Fibroblast of lung (primary cell): ENCODE results near the gene RHOXF1. TPM values are rescaled to one million over a fixed set of nuclear protein-coding genes. Genes with fewer than 3 reads are reported as not detected.
"Not testable (repeated sequence)": the region's sequence is repeated elsewhere in the genome, so short reads cannot be mapped to it uniquely, and the experiment has no call there.

ENCODE experiments used
- DNase-seq, 2 donors: peaks; one replicate each; pipeline versions ENCODE4 v3.0.0 to v3.0.0-alpha.2; 2010; ENCODE audit warnings: low read depth in 2 of 2
- H2AFZ ChIP-seq: 2 replicates; pipeline ENCODE4 v1.5.1; 2012; ENCODE audit warnings: low read length, control low read depth, inconsistent platforms
- H3K27ac ChIP-seq: 2 replicates; pipeline ENCODE4 v1.5.1; 2011; ENCODE audit warnings: low read length, control low read depth; ENCODE audit not compliant: insufficient read depth
- H3K27me3 ChIP-seq: 2 replicates; pipeline ENCODE4 v1.5.1; 2011; ENCODE audit warnings: mild to moderate bottlenecking, low read length; ENCODE audit not compliant: control insufficient read depth, insufficient read depth
- H3K36me3 ChIP-seq: 2 replicates; pipeline ENCODE4 v1.5.1; 2011; ENCODE audit warnings: low read length; ENCODE audit not compliant: control insufficient read depth, insufficient read depth
- H3K4me1 ChIP-seq: 2 replicates; pipeline ENCODE4 v1.5.1; 2011; ENCODE audit warnings: low read length; ENCODE audit not compliant: control insufficient read depth, insufficient read depth; ENCODE audit errors: extremely low read depth
- H3K4me2 ChIP-seq: 2 replicates; pipeline ENCODE4 v1.5.1; 2011; ENCODE audit warnings: low read length, control low read depth; ENCODE audit not compliant: insufficient read depth; ENCODE audit errors: extremely low read depth
- H3K4me3 ChIP-seq, 4 experiments: fragments of 200-600 bp in 1 of 4; sonication (generic) in 1 of 4; replicated peaks in 1 of 4; 2 replicates each; pipeline ENCODE4 v1.5.1; 2011 to 2016; ENCODE audit warnings: low read length in 4 of 4, low read depth in 3 of 4, mild to moderate bottlenecking in 3 of 4, control low read depth in 2 of 4, inconsistent platforms in 1 of 4, mixed read lengths in 1 of 4; ENCODE audit not compliant: insufficient read depth in 1 of 4; ENCODE audit errors: control extremely low read depth in 1 of 4
- H3K79me2 ChIP-seq: 2 replicates; pipeline ENCODE4 v1.5.1; 2012; ENCODE audit warnings: mild to moderate bottlenecking, low read length, inconsistent platforms; ENCODE audit not compliant: control insufficient read depth, insufficient read depth
- H3K9ac ChIP-seq: 2 replicates; pipeline ENCODE4 v1.5.1; 2011; ENCODE audit warnings: mild to moderate bottlenecking, low read length, control low read depth; ENCODE audit not compliant: insufficient read depth
- H3K9me3 ChIP-seq: 2 replicates; pipeline ENCODE4 v1.5.1; 2012; ENCODE audit warnings: low read depth, low read length; ENCODE audit not compliant: control insufficient read depth, insufficient read depth
- H4K20me1 ChIP-seq: 2 replicates; pipeline ENCODE4 v1.5.1; 2011; ENCODE audit warnings: low read length; ENCODE audit not compliant: control insufficient read depth, insufficient read depth; ENCODE audit errors: extremely low read depth
- EZH2 ChIP-seq: IDR thresholded peaks from 2 replicates; pipeline ENCODE4 v1.5.1; 2012; ENCODE audit warnings: low read length, control low read depth, mild to moderate bottlenecking; ENCODE audit errors: missing control alignments
- polyA plus RNA-seq, 2 donors: library from polyadenylated mRNA; depleted of rRNA in 1 of 2; stranded (reverse) in 1 of 2; unstranded in 1 of 2; fragments of >200 nt; gene quantifications; 2 replicates each; pipeline ENCODE4 v1.2.1, GENCODE V29; 2011 to 2012; ENCODE audit warnings: missing spikeins in 1 of 2
- total RNA-seq: library from RNA; depleted of rRNA; stranded (reverse); fragments of >200 nt; gene quantifications from 2 replicates; pipeline ENCODE4 v1.2.1, GENCODE V29; 2014
- TF ChIP-seq, protein P1 (sequence below), 2 donors: IDR thresholded peaks in 1 of 2; conservative IDR thresholded peaks in 1 of 2; 1 replicate in 1 of 2; 2 replicates in 1 of 2; pipeline ENCODE4 v1.5.1; 2011 to 2012; ENCODE audit warnings: low read length in 2 of 2, control low read depth in 1 of 2, inconsistent platforms in 1 of 2, low read depth in 1 of 2, mild to moderate bottlenecking in 1 of 2

The RHOXF1 gene
- total and polyA plus RNA-seq, 2 donors (not counting 1 experiment from before 2014, with no cell fraction given) = not detected

GRCh38 chrX:120109378-120109777, 6.3 kb downstream of the RHOXF1 start:
- no peak overlapping the region for H2AFZ ChIP-seq
- no peak for DNase-seq
- no peaks in the 10 kb centered on the region for H3K36me3 ChIP-seq
- H3K9ac ChIP-seq = no peak overlapping the region
- H3K9me3 ChIP-seq = no peaks in the 10 kb centered on the region
- H3K4me3 ChIP-seq = no peak overlapping the region
- H3K4me1 ChIP-seq = no peaks in the 10 kb centered on the region
- H3K27ac ChIP-seq = no peak overlapping the region
- no peak for TF ChIP-seq EZH2
- TF ChIP-seq, protein P1, sequence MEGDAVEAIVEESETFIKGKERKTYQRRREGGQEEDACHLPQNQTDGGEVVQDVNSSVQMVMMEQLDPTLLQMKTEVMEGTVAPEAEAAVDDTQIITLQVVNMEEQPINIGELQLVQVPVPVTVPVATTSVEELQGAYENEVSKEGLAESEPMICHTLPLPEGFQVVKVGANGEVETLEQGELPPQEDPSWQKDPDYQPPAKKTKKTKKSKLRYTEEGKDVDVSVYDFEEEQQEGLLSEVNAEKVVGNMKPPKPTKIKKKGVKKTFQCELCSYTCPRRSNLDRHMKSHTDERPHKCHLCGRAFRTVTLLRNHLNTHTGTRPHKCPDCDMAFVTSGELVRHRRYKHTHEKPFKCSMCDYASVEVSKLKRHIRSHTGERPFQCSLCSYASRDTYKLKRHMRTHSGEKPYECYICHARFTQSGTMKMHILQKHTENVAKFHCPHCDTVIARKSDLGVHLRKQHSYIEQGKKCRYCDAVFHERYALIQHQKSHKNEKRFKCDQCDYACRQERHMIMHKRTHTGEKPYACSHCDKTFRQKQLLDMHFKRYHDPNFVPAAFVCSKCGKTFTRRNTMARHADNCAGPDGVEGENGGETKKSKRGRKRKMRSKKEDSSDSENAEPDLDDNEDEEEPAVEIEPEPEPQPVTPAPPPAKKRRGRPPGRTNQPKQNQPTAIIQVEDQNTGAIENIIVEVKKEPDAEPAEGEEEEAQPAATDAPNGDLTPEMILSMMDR (conservative IDR thresholded peaks at IDR 0.05 in 1 of 2, IDR thresholded peaks at IDR 0.05 in 1 of 2; ENCODE audit: low read depth in 1 of 2, low read length in 2 of 2) = no peak
- no peaks in the 10 kb centered on the region for H4K20me1 ChIP-seq
- H3K79me2 ChIP-seq = no peaks in the 10 kb centered on the region
- H3K27me3 ChIP-seq = no peaks in the 10 kb centered on the region
- no peak overlapping the region for H3K4me2 ChIP-seq

GRCh38 chrX:120104707-120105106, 11.0 kb downstream of the RHOXF1 start:
- H3K9ac ChIP-seq, H3K4me2 ChIP-seq, H3K27me3 ChIP-seq, H3K27ac ChIP-seq, H3K4me1 ChIP-seq, H3K4me3 ChIP-seq, DNase-seq, H4K20me1 ChIP-seq, H3K9me3 ChIP-seq, H3K36me3 ChIP-seq, H2AFZ ChIP-seq, H3K79me2 ChIP-seq: not testable (repeated sequence)

DNA sequence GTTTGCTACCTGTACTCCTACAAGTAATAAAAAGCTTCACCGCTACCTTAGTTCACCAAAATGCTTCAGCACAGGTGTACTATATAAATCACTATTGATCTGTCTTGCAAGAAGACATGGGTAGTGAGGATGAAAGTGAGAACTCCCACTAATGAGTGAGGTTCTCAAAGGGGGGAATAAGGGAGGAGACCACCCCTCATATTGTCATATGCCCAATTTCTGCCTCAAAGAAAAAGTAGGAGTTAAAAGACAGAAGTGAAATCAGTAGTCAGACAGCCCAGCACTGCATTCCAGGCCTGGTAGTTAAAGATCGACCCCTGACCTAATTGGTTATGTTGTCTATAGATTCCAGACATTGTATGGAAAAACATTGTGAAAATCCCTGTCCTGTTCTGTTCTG, 14.7 kb downstream of the RHOXF1 start:
- H3K4me3 ChIP-seq, H3K9ac ChIP-seq, H3K27me3 ChIP-seq, H3K4me2 ChIP-seq, H3K36me3 ChIP-seq, H2AFZ ChIP-seq, DNase-seq, H4K20me1 ChIP-seq, H3K79me2 ChIP-seq, H3K9me3 ChIP-seq, H3K27ac ChIP-seq, H3K4me1 ChIP-seq: not testable (repeated sequence)

DNA sequence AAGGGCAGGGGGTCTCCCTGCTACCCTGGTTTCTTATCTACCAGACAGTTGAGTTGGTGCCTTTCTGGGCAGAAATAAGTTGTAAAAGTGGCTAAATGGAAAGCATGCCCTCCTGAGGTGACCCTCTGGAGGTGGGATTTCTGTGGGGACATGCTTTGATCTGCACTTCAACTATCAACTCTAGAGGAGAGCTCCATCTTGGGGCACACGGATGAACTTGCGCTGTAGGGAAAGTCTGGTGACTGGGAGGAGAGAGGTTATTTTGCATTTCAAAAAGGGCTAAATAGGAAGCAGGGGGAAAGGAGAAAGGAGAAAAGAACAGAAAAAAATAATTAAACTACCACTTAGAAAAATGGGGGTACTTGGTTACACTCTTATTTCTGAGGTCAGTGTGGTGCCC, 25.5 kb downstream of the RHOXF1 start:
- TF ChIP-seq, protein P1 (conservative IDR thresholded peaks at IDR 0.05 in 1 of 2, IDR thresholded peaks at IDR 0.05 in 1 of 2; ENCODE audit: low read depth in 1 of 2, low read length in 2 of 2) = no peak
- no peak for TF ChIP-seq EZH2
- H3K4me1 ChIP-seq = no peaks in the 10 kb centered on the region
- no peak overlapping the region for H3K27ac ChIP-seq
- H4K20me1 ChIP-seq = no peaks in the 10 kb centered on the region
- no peak overlapping the region for H3K9ac ChIP-seq
- no peaks in the 10 kb centered on the region for H3K36me3 ChIP-seq
- DNase-seq = no peak
- no peaks in the 10 kb centered on the region for H3K9me3 ChIP-seq
- H3K4me3 ChIP-seq = no peak overlapping the region
- no peaks in the 10 kb centered on the region for H3K27me3 ChIP-seq
- H3K79me2 ChIP-seq = no peaks in the 10 kb centered on the region
- no peak overlapping the region for H2AFZ ChIP-seq
- no peak overlapping the region for H3K4me2 ChIP-seq
